Stimulated activated CD8-positive, alpha-beta memory T cell treated with anti-CD3 and anti-CD28 coated beads, Interleukin-7, amount 100 ng/mL, for 1 hour (primary cell): ENCODE data around the gene RAD54L.
"Not testable (repeated sequence)": the region's sequence is repeated elsewhere in the genome, so short reads cannot be mapped to it uniquely, and the experiment has no call there.

Experiments used
- DNase-seq, 2 donors: peaks; one replicate each; pipeline ENCODE4 v3.0.0-alpha.2; 2020; ENCODE audit warnings: low read depth in 2 of 2

The RAD54L gene

GRCh38 chr1:46319960-46320914 is 72.7 kb downstream of the RAD54L start:
- DNase-seq, result not testable (repeated sequence)

GRCh38 chr1:46322191-46322590 is 74.6 kb downstream of the RAD54L start:
- DNase-seq, result not testable (repeated sequence)

GRCh38 chr1:46325285-46326076 is 77.9 kb downstream of the RAD54L start:
- DNase-seq, result not testable (repeated sequence)
